Astrocyte (in vitro differentiated cells and primary cell): ENCODE results near the gene LACRT. TPM values are rescaled to one million over a fixed set of nuclear protein-coding genes. Genes with fewer than 3 reads are reported as not detected.

Experiments
- DNase-seq: peaks from one replicate; pipeline ENCODE4 v3.0.0-alpha.2; 2010; ENCODE audit warnings: low read depth
- FAIRE-seq: peaks from 2 replicates; lab custom pipeline; 2011; peaks lifted over from hg19 to GRCh38; lab: Jason Lieb, UNC
- H2AFZ ChIP-seq: 2 replicates; pipeline ENCODE4 v1.6.0; 2012; ENCODE audit warnings: low read depth, low read length, inconsistent platforms
- H3K27ac ChIP-seq: 2 replicates; pipeline ENCODE4 v1.5.1; 2011; ENCODE audit warnings: low read depth, low read length, inconsistent platforms
- H3K27me3 ChIP-seq: 2 replicates; pipeline ENCODE4 v1.6.0; 2011; ENCODE audit warnings: low read length, inconsistent platforms; ENCODE audit not compliant: insufficient read depth
- H3K36me3 ChIP-seq: 2 replicates; pipeline ENCODE4 v1.5.1; 2011; ENCODE audit warnings: low read length, inconsistent platforms; ENCODE audit not compliant: insufficient read depth
- H3K4me1 ChIP-seq: 2 replicates; pipeline ENCODE4 v1.5.1; 2011; ENCODE audit warnings: low read length, inconsistent platforms; ENCODE audit not compliant: insufficient read depth
- H3K4me2 ChIP-seq: 2 replicates; pipeline ENCODE4 v1.6.0; 2012; ENCODE audit warnings: low read length, inconsistent platforms
- H3K4me3 ChIP-seq: 2 replicates; pipeline ENCODE4 v1.5.1; 2011; ENCODE audit warnings: low read depth, mild to moderate bottlenecking, low read length, inconsistent platforms; ENCODE audit not compliant: insufficient read depth
- H3K79me2 ChIP-seq: 2 replicates; pipeline ENCODE4 v1.6.0; 2012; ENCODE audit warnings: mild to moderate bottlenecking, low read length, inconsistent platforms; ENCODE audit not compliant: insufficient read depth
- H3K9ac ChIP-seq: 2 replicates; pipeline ENCODE4 v1.6.0; 2012; ENCODE audit warnings: mild to moderate bottlenecking, low read length, inconsistent platforms
- H3K9me3 ChIP-seq: 2 replicates; pipeline ENCODE4 v1.5.1; 2012; ENCODE audit warnings: low read depth, mild to moderate bottlenecking, low read length, inconsistent platforms; ENCODE audit not compliant: insufficient read depth
- H4K20me1 ChIP-seq: 2 replicates; pipeline ENCODE4 v1.6.0; 2012; ENCODE audit warnings: low read length, inconsistent platforms; ENCODE audit not compliant: insufficient read depth
- H3K27ac Mint-ChIP-seq: one replicate; pipeline ENCODE4 v1.8.0; 2021; ENCODE audit warnings: mild to moderate bottlenecking, mixed read lengths; ENCODE audit not compliant: unreplicated experiment
- H3K27me3 Mint-ChIP-seq: one replicate; pipeline ENCODE4 v1.8.0; 2021; ENCODE audit warnings: low read depth, mixed read lengths; ENCODE audit not compliant: unreplicated experiment
- H3K36me3 Mint-ChIP-seq: one replicate; pipeline ENCODE4 v1.8.0; 2021; ENCODE audit warnings: low read depth, mixed read lengths; ENCODE audit not compliant: unreplicated experiment
- H3K4me1 Mint-ChIP-seq: one replicate; pipeline ENCODE4 v1.8.0; 2021; ENCODE audit warnings: low read depth, mixed read lengths; ENCODE audit not compliant: unreplicated experiment
- H3K4me3 Mint-ChIP-seq: one replicate; pipeline ENCODE4 v1.8.0; 2021; ENCODE audit warnings: mild to moderate bottlenecking, moderate library complexity, mixed read lengths; ENCODE audit not compliant: unreplicated experiment
- H3K9me3 Mint-ChIP-seq: one replicate; pipeline ENCODE4 v1.8.0; 2021; ENCODE audit warnings: mild to moderate bottlenecking, mixed read lengths; ENCODE audit not compliant: unreplicated experiment
- CTCF ChIP-seq: IDR thresholded peaks from 2 replicates; pipeline ENCODE4 v1.5.1; 2011; ENCODE audit warnings: low read depth, mild to moderate bottlenecking, inconsistent platforms, low read length, moderate library complexity; ENCODE audit not compliant: insufficient read depth
- EZH2 ChIP-seq: IDR thresholded peaks from 2 replicates; pipeline ENCODE4 v1.6.1; 2012; ENCODE audit warnings: mild to moderate bottlenecking, low read length, inconsistent platforms; ENCODE audit not compliant: insufficient read depth
- total RNA-seq: library from RNA; stranded (reverse); gene quantifications from 2 replicates; pipeline ENCODE4 v1.2.1, GENCODE V29; 2021

Gene LACRT
- total RNA-seq, 1 donor from 2014 or later = not detected

DNA sequence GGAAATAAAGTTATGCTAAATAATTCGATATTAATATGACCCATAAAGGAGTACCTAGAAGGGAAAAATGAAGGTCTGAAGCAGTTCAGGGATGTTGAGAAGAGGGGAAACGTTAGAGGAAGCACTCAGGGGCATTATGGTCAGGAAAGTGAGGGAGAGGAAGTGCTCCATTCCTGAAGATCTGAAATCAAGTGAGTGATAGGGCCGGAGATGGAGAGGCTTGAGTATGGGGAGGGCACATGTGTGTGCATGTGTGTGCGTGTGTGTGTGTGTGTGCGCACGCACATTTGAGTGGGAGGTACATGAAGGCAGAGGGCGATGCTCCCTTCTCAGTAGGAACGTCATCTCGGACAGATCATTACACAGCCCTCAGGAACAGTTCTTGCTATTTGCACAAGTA lies 18.3 kb upstream of the LACRT start:
- FAIRE-seq = no peak

DNA sequence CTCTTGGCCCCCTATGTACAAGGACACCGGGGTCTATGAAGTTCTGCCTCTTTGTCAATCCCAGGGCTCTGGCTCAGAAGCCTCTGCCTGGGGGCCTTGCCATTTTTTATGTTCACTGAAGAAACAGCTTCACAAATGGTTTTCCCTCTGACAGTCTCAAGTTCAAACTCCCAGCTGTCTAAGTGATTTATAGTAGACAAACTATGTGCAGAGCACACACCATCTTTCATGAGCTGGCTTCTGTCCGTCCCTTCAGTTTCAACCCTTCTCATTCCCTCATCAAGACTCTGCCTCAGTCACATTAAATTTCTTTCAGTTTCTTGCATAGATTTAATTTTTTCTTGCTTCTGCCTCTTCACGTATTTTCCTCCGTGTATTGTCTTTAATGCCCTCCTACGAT lies 16.2 kb upstream of the LACRT start:
- no peak for FAIRE-seq
- Mint-ChIP-seq H3K9me3 (peaks cover 2% of the 10 kb centered on the region), H3K27ac (no peak overlapping the region), H3K36me3 (no peaks in the 10 kb centered on the region), H3K4me3 (no peak overlapping the region), H3K27me3 (peaks cover 28% of the 10 kb centered on the region), H3K4me1 (no peaks in the 10 kb centered on the region)
- no peaks in the 10 kb centered on the region for H4K20me1 ChIP-seq
- no peak overlapping the region for H3K4me3 ChIP-seq
- H3K36me3 ChIP-seq = no peaks in the 10 kb centered on the region
- H3K27me3 ChIP-seq = peaks cover 5% of the 10 kb centered on the region
- H2AFZ ChIP-seq = no peak overlapping the region
- no peak overlapping the region for H3K27ac ChIP-seq
- H3K9me3 ChIP-seq = no peaks in the 10 kb centered on the region
- H3K9ac ChIP-seq = no peak overlapping the region
- no peak overlapping the region for H3K4me2 ChIP-seq
- no peaks in the 10 kb centered on the region for H3K4me1 ChIP-seq
- no peaks in the 10 kb centered on the region for H3K79me2 ChIP-seq
- TF ChIP-seq EZH2 (no peak), CTCF (no peak)
- no peak for DNase-seq

More for the DNA sequence above, 18.3 kb upstream of the LACRT start:
- Histone ChIP-seq H3K9ac (no peak overlapping the region), H3K9me3 (no peaks in the 10 kb centered on the region), H2AFZ (no peak overlapping the region), H3K27ac (no peak overlapping the region), H3K4me3 (no peak overlapping the region), H3K4me1 (no peaks in the 10 kb centered on the region), H4K20me1 (no peaks in the 10 kb centered on the region), H3K36me3 (no peaks in the 10 kb centered on the region), H3K27me3 (no peaks in the 10 kb centered on the region), H3K79me2 (no peaks in the 10 kb centered on the region), H3K4me2 (no peak overlapping the region)
- no peaks in the 10 kb centered on the region for H3K36me3 Mint-ChIP-seq
- no peak overlapping the region for H3K4me3 Mint-ChIP-seq
- H3K4me1 Mint-ChIP-seq = no peaks in the 10 kb centered on the region
- no peak for TF ChIP-seq CTCF
- no peak for TF ChIP-seq EZH2
- peaks cover 2% of the 10 kb centered on the region for H3K9me3 Mint-ChIP-seq
- no peak for DNase-seq
- peaks cover 13% of the 10 kb centered on the region for H3K27me3 Mint-ChIP-seq
- H3K27ac Mint-ChIP-seq = no peak overlapping the region

- no peak overlapping the region for H3K4me3 ChIP-seq
- H3K27me3 Mint-ChIP-seq = peaks cover 32% of the 10 kb centered on the region
- no peaks in the 10 kb centered on the region for H3K4me1 ChIP-seq
- FAIRE-seq (no peak), DNase-seq (no peak)
- H2AFZ ChIP-seq = no peak overlapping the region
- H4K20me1 ChIP-seq = no peaks in the 10 kb centered on the region
- no peaks in the 10 kb centered on the region for H3K9me3 ChIP-seq
- no peak overlapping the region for H3K27ac Mint-ChIP-seq
- H3K27me3 ChIP-seq = peaks cover 5% of the 10 kb centered on the region
- no peaks in the 10 kb centered on the region for H3K36me3 ChIP-seq
- no peak overlapping the region for H3K9ac ChIP-seq
- H3K4me3 Mint-ChIP-seq = no peak overlapping the region
- no peak for TF ChIP-seq EZH2
- TF ChIP-seq CTCF = no peak
- H3K27ac ChIP-seq = no peak overlapping the region
- no peak overlapping the region for H3K4me2 ChIP-seq
- no peaks in the 10 kb centered on the region for H3K4me1 Mint-ChIP-seq
- no peaks in the 10 kb centered on the region for H3K36me3 Mint-ChIP-seq
- H3K9me3 Mint-ChIP-seq = peaks cover 2% of the 10 kb centered on the region
- no peaks in the 10 kb centered on the region for H3K79me2 ChIP-seq
Observed at GRCh38 chr12:54650409-54650808, 15.7 kb upstream of the LACRT start.
